Mucosa of stomach (tissue), 1 donor: Measurements from ENCODE around the gene TMEM156.
"Not testable (repeated sequence)": the region's sequence is repeated elsewhere in the genome, so short reads cannot be mapped to it uniquely, and the experiment has no call there.

Experiments
- H3K27me3 ChIP-seq: one replicate; pipeline ENCODE4 v1.7.0; 2013; ENCODE audit warnings: mild to moderate bottlenecking, low read length; ENCODE audit not compliant: control insufficient read depth, insufficient read depth
- H3K36me3 ChIP-seq: one replicate; pipeline ENCODE4 v1.7.0; 2013; ENCODE audit warnings: low read length; ENCODE audit not compliant: control insufficient read depth, insufficient read depth
- H3K4me1 ChIP-seq: one replicate; pipeline ENCODE4 v1.7.0; 2013; ENCODE audit warnings: mild to moderate bottlenecking, low read length; ENCODE audit not compliant: control insufficient read depth, insufficient read depth
- H3K4me3 ChIP-seq: one replicate; pipeline ENCODE4 v1.7.0; 2013; ENCODE audit warnings: low read length
- H3K9ac ChIP-seq: one replicate; pipeline ENCODE4 v1.7.0; 2013; ENCODE audit warnings: mild to moderate bottlenecking, low read length, moderate library complexity
- H3K9me3 ChIP-seq: one replicate; pipeline ENCODE4 v1.7.0; 2013; ENCODE audit warnings: mild to moderate bottlenecking, low read length, moderate library complexity; ENCODE audit not compliant: control insufficient read depth
- donor health status: Pancreatic carcinoma.

Gene TMEM156

DNA sequence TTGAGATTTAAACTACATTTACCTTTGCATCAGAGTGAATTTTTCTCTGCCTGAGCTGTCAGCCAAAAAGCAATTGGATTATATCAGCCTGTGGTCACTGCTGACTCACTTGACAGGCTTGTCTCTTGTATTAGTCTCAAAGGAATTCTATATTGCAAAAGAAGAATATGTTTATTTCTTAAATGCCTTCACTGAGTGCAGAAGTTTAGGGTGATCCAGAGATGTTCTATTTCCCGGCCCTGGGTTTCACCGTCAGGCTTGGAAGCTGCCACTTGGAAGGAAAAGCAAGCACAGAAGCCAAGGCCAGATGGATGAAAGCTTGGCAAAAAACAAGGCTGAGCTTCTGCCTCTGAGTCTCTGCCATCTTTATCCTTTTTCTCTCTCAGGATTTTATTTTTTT, 83.7 kb downstream of the TMEM156 start:
- Histone ChIP-seq H3K27me3 (no peaks in the 10 kb centered on the region), H3K9me3 (no peaks in the 10 kb centered on the region), H3K4me1 (no peaks in the 10 kb centered on the region), H3K36me3 (no peaks in the 10 kb centered on the region), H3K4me3 (no peak overlapping the region), H3K9ac (no peak overlapping the region)

DNA sequence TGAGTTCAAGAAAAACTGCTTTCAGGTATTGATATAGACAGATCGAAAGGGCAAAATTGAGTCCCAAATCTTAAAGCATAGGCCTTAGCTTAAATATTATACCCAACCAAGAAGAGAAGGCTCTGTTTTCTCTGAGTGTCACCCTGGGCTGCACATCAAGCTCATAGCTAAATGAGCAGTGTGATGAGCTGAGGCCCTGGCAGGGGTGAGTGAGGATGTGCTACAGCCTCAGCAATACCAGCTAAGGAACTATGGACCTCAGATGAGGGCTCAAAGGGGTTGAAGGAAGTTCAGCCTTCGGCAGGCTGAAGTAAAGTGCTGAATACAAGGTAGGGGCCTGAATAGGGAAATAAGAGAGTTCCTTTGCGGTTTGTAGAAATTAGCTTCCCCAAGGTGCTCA, 85.3 kb downstream of the TMEM156 start:
- H3K36me3 ChIP-seq: peaks cover 4% of the 10 kb centered on the region
- no peaks in the 10 kb centered on the region for H3K27me3 ChIP-seq
- peaks cover 7% of the 10 kb centered on the region for H3K4me1 ChIP-seq
- H3K9me3 ChIP-seq: no peaks in the 10 kb centered on the region
- no peak overlapping the region for H3K9ac ChIP-seq
- no peak overlapping the region for H3K4me3 ChIP-seq

DNA sequence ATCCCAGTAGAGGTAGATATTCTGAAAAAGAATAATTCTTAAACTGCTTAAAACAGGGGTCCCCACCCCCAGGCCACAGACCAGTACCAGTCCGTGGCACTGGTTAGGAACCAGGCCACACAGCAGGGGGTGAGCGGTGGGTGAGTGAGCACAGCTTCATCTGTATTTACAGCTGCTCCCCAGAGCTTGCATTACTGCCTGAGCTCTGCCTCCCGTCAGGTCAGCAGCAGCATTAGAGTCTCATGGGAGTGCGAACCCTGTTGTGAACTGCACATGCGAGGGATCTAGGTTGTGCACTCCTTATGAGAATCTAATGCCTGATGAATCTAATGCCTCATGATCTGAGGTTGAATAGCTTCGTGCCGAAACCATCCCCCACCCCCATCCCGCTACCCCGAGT, 87.8 kb downstream of the TMEM156 start:
- no peaks in the 10 kb centered on the region for H3K9me3 ChIP-seq
- peaks cover 8% of the 10 kb centered on the region for H3K4me1 ChIP-seq
- H3K4me3 ChIP-seq: no peak overlapping the region
- H3K9ac ChIP-seq: no peak overlapping the region
- peaks cover 8% of the 10 kb centered on the region for H3K36me3 ChIP-seq
- no peaks in the 10 kb centered on the region for H3K27me3 ChIP-seq

DNA sequence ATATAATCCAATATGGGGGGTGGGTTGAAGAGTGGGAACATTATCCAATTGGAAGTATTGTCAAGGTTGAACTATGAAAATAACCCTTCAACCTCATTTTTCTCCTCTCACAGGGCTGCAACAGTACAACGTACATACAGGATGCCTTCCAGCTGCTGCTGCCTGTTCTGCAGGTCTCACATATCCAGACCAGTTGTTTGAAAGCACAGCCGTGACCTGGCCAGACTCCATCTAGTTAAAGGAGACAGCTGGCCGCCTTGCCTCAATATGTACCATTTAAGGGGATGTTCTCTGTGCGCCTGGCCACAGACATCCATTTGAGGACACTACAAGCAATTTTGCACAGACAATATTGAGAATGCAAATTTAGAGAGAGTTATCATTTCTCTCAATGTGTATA, 88.9 kb downstream of the TMEM156 start:
- Histone ChIP-seq H3K27me3 (no peaks in the 10 kb centered on the region), H3K9ac (no peak overlapping the region), H3K36me3 (peaks cover 8% of the 10 kb centered on the region), H3K4me3 (no peak overlapping the region), H3K4me1 (peaks cover 8% of the 10 kb centered on the region), H3K9me3 (no peaks in the 10 kb centered on the region)

DNA sequence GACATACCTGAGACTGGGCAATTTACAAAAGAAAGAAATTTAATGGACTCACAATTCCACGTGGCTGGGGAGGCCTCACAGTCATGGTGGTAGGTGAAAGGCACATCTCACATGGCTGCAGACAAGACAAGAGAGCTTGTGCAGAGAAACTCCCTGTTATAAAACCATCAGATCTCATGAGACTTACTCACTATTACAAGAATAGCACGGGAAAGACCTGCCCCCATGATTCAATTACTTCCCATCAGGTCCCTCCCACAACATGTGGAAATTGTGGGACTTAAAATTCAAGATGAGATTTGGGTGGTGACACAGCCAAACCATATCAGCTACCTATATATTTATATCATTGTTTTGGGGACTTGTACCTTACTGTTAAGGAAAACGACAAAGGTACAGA, 90.3 kb downstream of the TMEM156 start:
- H3K9ac ChIP-seq, H3K4me3 ChIP-seq, H3K9me3 ChIP-seq, H3K27me3 ChIP-seq, H3K4me1 ChIP-seq: not testable (repeated sequence)
- peaks cover 13% of the 10 kb centered on the region for H3K36me3 ChIP-seq

DNA sequence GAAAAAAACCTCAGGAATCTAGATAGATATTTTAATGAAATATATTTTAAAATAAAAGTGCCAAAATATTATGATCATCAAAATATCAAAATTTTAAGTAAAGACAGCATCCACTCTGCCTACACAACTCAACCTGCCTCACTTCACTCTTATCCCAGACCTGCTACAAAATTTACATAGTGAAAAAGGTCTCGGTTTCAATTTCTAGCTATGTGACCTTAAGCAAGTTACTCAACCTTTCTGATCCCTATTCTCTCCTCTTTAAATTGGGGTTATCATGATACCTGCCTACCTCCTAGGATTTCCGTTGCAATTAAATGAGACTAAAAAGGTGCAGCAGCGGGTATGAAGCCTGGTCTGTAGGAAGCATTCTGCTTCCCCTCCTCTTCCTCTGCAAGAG, 91.7 kb downstream of the TMEM156 start:
- Histone ChIP-seq H3K9me3 (no peaks in the 10 kb centered on the region), H3K4me3 (no peak overlapping the region), H3K27me3 (no peaks in the 10 kb centered on the region), H3K9ac (no peak overlapping the region), H3K4me1 (peaks cover 8% of the 10 kb centered on the region), H3K36me3 (peaks cover 16% of the 10 kb centered on the region)

DNA sequence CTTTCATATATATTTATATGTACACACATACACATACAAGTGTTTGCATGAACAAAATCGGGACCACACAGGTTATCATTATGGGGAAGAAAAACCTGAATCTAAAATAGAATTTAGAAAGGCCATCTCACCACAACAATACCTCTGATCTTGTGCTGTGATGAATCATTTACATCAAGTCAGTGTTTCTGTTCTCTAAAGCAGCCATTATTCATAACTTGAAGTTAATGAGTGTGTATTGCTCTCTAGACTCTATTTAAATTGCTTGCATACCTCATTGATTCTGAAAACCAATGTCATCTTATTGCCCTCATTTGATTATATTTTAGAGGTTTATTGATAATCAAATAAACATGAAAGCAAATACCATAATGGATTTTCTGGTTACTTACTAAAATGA, 93.0 kb downstream of the TMEM156 start:
- Histone ChIP-seq H3K36me3 (peaks cover 16% of the 10 kb centered on the region), H3K4me1 (peaks cover 8% of the 10 kb centered on the region)

DNA sequence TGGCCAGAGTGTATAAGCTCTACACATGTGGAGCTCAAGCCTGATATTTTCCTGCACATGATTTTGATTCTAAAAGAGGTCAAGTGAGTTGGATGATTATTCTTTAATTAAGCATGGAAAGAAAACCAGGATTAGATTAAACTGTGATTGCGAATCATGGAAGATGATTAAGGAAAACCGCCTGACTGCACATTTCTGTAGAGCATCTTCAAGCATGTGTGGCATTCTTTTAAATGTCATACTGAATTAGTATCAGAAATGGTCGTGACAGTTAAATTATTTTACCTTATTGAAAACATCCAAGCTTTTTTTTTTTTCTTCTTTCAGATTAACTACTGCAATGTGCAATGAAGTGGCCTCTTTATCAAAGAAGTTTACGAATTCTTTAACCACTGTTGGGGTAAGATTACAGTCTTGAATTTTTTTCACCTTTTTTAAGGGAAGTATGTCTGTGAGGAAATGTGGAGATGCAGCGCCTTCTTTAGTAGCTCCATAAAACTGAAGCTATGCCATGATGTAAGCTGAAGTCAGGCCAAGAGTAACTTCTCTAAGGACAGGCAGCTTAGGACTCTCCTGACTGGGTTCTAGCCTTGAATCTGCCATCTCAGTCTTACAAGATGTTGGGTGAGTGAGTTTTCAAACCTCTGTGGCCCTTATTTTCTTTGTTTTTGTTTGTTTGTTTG, 96.7 kb downstream of the TMEM156 start:
- Histone ChIP-seq H3K36me3 (peaks cover 8% of the 10 kb centered on the region), H3K9me3 (no peaks in the 10 kb centered on the region), H3K4me3 (no peak overlapping the region), H3K9ac (no peak overlapping the region), H3K4me1 (no peaks in the 10 kb centered on the region), H3K27me3 (no peaks in the 10 kb centered on the region)

More for the DNA sequence above, 93.0 kb downstream of the TMEM156 start:
- Histone ChIP-seq H3K27me3 (no peaks in the 10 kb centered on the region), H3K9ac (no peak overlapping the region), H3K4me3 (no peak overlapping the region), H3K9me3 (no peaks in the 10 kb centered on the region)

DNA sequence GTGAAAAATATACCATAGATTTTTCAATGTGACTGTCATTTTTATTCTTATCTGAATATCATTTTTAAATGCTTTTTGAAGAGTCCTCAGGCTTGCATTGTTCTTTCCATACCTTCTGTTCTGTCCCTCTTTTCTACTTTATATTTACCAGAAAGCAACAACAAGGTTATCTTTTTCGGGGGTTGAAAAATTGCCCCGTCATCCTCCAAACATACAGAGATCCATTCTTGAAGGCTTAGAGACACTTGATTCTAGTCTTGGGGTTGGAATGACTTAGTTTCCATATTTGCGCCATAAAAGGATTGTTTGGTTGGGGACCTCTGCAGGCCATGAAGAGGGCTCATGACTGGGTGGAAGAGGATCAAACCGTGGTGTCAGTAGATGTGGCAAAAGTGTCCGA, 101.1 kb downstream of the TMEM156 start:
- Histone ChIP-seq H3K4me1 (no peaks in the 10 kb centered on the region), H3K36me3 (no peaks in the 10 kb centered on the region), H3K9ac (no peak overlapping the region), H3K4me3 (no peak overlapping the region), H3K27me3 (no peaks in the 10 kb centered on the region), H3K9me3 (no peaks in the 10 kb centered on the region)

DNA sequence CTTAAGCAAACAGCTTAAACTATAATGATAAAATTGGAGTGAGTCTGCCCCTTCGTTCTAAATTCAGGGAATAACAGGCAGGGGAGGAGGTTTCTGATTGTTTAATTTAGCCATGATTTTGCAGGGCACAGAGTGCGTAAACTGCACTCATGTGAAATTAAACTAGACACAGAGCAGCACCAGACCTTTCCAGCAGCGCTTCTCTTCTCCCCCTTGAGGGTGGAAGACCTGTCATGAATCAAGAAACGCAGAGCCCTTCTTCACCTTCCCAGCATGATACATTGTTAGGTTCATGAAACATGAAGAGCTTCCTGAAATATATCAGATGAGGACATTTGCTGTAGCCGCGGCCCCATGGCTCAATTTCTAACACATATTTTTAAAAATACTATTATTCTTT, 101.5 kb downstream of the TMEM156 start:
- no peak overlapping the region for H3K4me3 ChIP-seq
- no peak overlapping the region for H3K9ac ChIP-seq
- no peaks in the 10 kb centered on the region for H3K27me3 ChIP-seq
- H3K36me3 ChIP-seq: peaks cover 4% of the 10 kb centered on the region
- no peaks in the 10 kb centered on the region for H3K4me1 ChIP-seq
- no peaks in the 10 kb centered on the region for H3K9me3 ChIP-seq

DNA sequence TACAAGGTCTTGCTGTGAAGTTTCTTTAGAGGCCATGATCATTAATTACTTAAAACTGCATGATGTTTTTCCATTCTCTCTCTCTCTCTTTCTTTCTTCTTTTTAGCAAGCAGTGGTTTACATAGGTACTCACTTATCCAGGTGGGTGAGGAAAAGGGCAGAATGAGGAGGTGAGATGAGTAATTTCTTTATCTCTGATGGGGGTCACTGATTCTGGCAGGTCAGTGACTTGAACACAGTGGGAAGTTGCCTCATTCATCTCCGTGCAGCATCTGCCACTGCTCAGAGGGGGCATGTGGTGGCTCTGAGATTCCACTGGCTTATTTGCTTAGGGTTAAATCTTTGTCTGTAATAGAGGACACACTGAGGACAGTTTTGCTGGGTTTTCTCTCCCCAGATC, 102.0 kb downstream of the TMEM156 start:
- Histone ChIP-seq H3K4me3 (no peak overlapping the region), H3K27me3 (no peaks in the 10 kb centered on the region), H3K9me3 (no peaks in the 10 kb centered on the region), H3K9ac (no peak overlapping the region), H3K36me3 (peaks cover 5% of the 10 kb centered on the region), H3K4me1 (no peaks in the 10 kb centered on the region)

DNA sequence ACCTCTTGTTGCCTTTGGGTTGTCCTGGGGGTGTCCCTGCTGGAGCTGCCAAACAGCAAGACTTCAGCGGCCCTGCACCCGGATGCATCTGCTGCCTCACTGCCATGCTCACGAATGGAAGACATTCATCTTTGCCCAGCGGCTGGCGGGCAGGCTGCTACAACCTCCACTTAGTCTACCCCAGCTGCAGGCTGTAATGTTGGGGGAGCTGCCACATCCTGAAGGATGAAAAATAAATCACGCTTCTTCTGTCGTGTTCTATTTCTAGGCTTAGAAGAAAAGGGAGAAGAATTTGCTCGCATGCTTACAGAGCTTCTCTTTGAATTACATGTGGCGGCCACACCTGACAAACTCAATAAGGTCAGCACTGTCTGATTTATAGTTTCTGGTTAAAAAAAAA, 103.2 kb downstream of the TMEM156 start:
- Histone ChIP-seq H3K4me1 (no peaks in the 10 kb centered on the region), H3K4me3 (no peak overlapping the region), H3K27me3 (no peaks in the 10 kb centered on the region), H3K9ac (no peak overlapping the region), H3K36me3 (peaks cover 5% of the 10 kb centered on the region), H3K9me3 (no peaks in the 10 kb centered on the region)

DNA sequence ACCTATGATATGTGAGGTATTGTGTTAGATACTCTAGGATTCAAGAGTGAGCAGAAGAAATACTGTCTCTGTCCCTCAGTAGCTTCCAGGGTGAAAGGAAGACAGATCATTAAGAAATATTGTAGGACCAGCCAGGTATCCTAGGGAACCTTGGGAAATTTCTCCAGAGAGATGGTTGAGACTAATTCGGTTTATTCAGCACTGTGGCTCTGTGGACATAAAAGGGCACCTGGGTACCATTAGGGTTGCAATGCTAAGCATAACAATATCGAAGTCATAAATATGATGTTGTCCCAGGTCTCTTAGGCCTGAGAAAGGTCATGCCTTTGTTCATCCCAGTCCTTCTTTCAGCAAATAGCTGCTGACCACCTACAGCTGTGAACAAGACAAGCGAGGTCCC, 103.6 kb downstream of the TMEM156 start:
- Histone ChIP-seq H3K4me3 (no peak overlapping the region), H3K9ac (no peak overlapping the region), H3K4me1 (no peaks in the 10 kb centered on the region), H3K27me3 (no peaks in the 10 kb centered on the region), H3K9me3 (no peaks in the 10 kb centered on the region), H3K36me3 (peaks cover 5% of the 10 kb centered on the region)
